GM12891 (cell line): ENCODE measurements around the gene APOL5.

Experiments
- POLR2A ChIP-seq: IDR thresholded peaks from 2 replicates; pipeline ENCODE4 v1.6.1; 2011; ENCODE audit warnings: low read depth, low read length, control low read depth
- POLR2AphosphoS5 ChIP-seq: IDR thresholded peaks from 2 replicates; pipeline ENCODE4 v1.6.1; 2011; ENCODE audit warnings: low read depth, low read length, control low read depth
- SPI1 ChIP-seq: IDR thresholded peaks from 2 replicates; pipeline ENCODE4 v1.6.1; 2011; ENCODE audit warnings: low read depth, low read length, control low read depth
- TAF1 ChIP-seq: IDR thresholded peaks from 2 replicates; pipeline ENCODE4 v1.6.1; 2011; ENCODE audit warnings: low read depth, low read length, control low read depth

GRCh38 chr22:35777335-35777975, 59.8 kb downstream of the APOL5 start:
- TF ChIP-seq POLR2A: no peak
- no peak for TF ChIP-seq POLR2AphosphoS5
- no peak for TF ChIP-seq TAF1
- no peak for TF ChIP-seq SPI1
